GM06990 (cell line): ENCODE data around the gene GPR68.
"Not testable (repeated sequence)": the region's sequence is repeated elsewhere in the genome, so short reads cannot be mapped to it uniquely, and the experiment has no call there.

ENCODE experiments used
- DNase-seq: peaks from one replicate; pipeline ENCODE4 v3.0.0-alpha.2; 2011; ENCODE audit not compliant: insufficient read length; ENCODE audit errors: extremely low read depth
- H3K27me3 ChIP-seq: replicated peaks from 2 replicates; pipeline ENCODE4 v1.6.0; 2011; ENCODE audit warnings: low read length; ENCODE audit not compliant: control insufficient read depth, insufficient read depth
- H3K36me3 ChIP-seq: 2 replicates; pipeline ENCODE4 v1.5.1; 2011; ENCODE audit warnings: low read length; ENCODE audit not compliant: control insufficient read depth, insufficient read depth
- H3K4me3 ChIP-seq: replicated peaks from 2 replicates; pipeline ENCODE4 v1.5.1; 2011; ENCODE audit warnings: low read depth, mild to moderate bottlenecking, control low read depth, low read length
- CTCF ChIP-seq: IDR thresholded peaks from 2 replicates; pipeline ENCODE4 v1.5.1; 2011; ENCODE audit warnings: low read length, control low read depth, mild to moderate bottlenecking, inconsistent platforms; ENCODE audit not compliant: insufficient read depth, poor library complexity, severe bottlenecking

The GPR68 gene

GRCh38 chr14:91229743-91230200 lies 14.7 kb downstream of the GPR68 start:
- Histone ChIP-seq H3K36me3 (no peaks in the 10 kb centered on the region; the same call in 1 of the 2 replicates), H3K4me3 (no peak overlapping the region; the same call in 1 of the 2 replicates), H3K27me3 (no peaks in the 10 kb centered on the region)
- peak; percentile 75 for DNase-seq
- TF ChIP-seq CTCF, result no peak

GRCh38 chr14:91229005-91229382 lies 15.5 kb downstream of the GPR68 start:
- no peak overlapping the region for H3K4me3 ChIP-seq
- H3K27me3 ChIP-seq, result no peaks in the 10 kb centered on the region
- no peak for DNase-seq
- H3K36me3 ChIP-seq, result no peaks in the 10 kb centered on the region
- TF ChIP-seq CTCF, result no peak

- Histone ChIP-seq H3K4me3 (no peak overlapping the region; the same call in 1 of the 2 replicates), H3K36me3 (no peaks in the 10 kb centered on the region; the same call in 1 of the 2 replicates), H3K27me3 (no peaks in the 10 kb centered on the region)
- peak; percentile 83 for DNase-seq
- no peak for TF ChIP-seq CTCF
These were observed 16.1 kb downstream of the GPR68 start for GRCh38 chr14:91228112-91229004.

GRCh38 chr14:91227183-91227628 lies 17.3 kb downstream of the GPR68 start:
- no peaks in the 10 kb centered on the region for H3K27me3 ChIP-seq
- H3K4me3 ChIP-seq, result no peak overlapping the region
- no peaks in the 10 kb centered on the region; the same call in 1 of the 2 replicates for H3K36me3 ChIP-seq
- DNase-seq, result no peak
- TF ChIP-seq CTCF, result no peak

- not testable (repeated sequence) for H3K27me3 ChIP-seq, DNase-seq, H3K4me3 ChIP-seq, H3K36me3 ChIP-seq
These were observed 18.1 kb downstream of the GPR68 start for GRCh38 chr14:91226360-91226759.

GRCh38 chr14:91225025-91225424 lies 19.5 kb downstream of the GPR68 start:
- DNase-seq, result no peak
- H3K36me3 ChIP-seq, result peaks cover 4% of the 10 kb centered on the region
- no peaks in the 10 kb centered on the region for H3K27me3 ChIP-seq
- TF ChIP-seq CTCF, result no peak
- H3K4me3 ChIP-seq, result no peak overlapping the region
